ENCODE measurements around the gene PTPN23. TPM values are rescaled to one million over a fixed set of nuclear protein-coding genes. Genes with fewer than 3 reads are reported as not detected.

Gene PTPN23
- total and polyA plus RNA-seq, 2 of the 8 experiments (the other 6 are each of a cell fraction or from before 2014, with no cell fraction given): 2.9 to 46.7 TPM

DNA sequence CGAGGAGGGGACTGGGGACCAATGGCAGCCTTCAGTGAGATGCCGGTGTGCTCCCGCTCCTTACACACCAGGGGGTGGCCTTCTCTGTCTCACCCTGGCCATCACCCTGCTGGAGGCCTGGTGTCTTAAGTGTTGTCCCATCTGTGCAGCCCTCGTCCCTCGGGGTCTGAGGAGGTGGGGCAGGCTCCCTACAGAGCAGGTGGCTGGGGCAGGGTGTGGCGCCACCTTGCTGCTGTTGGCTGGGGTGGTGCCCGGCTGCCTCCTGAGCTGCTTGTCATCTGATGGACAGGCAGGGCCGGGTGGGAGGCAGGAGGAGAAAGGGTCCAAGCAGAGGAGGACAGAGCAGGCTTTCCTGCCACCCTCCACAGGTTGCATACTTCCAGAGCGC is 25.9 kb downstream of the PTPN23 start:
- Histone ChIP-seq H3K18ac (ENCODE audit: extremely low read depth, low read length) (no peak overlapping the region), H3K9me3 (ENCODE audit: insufficient read depth in 2 of 2, low read depth in 1 of 2, low read length in 1 of 2) (no peaks in the 10 kb centered on the region), H4K20me1 (replicated peaks in 1 of 2; ENCODE audit: control insufficient read depth in 1 of 2, insufficient read depth in 2 of 2, low read length in 2 of 2) (peaks cover 6 to 26% of the 10 kb centered on the region in 2 experiments), H3K27me3 (replicated peaks in 1 of 4; ENCODE audit: control insufficient read depth in 3 of 4, extremely low read depth in 1 of 4, insufficient read depth in 3 of 4, low read length in 3 of 4) (no peaks in the 10 kb centered on the region), H3K79me2 (ENCODE audit: control insufficient read depth in 1 of 2, insufficient read depth in 2 of 2, low read length in 2 of 2) (peaks cover 0 to under 1% of the 10 kb centered on the region in 2 experiments; a peak in 1 of 4 replicates), H3K36me3 (ENCODE audit: control insufficient read depth in 2 of 4, insufficient read depth in 4 of 4, low read length in 3 of 4) (peaks cover 4 to 30% (median 17%) of the 10 kb centered on the region in 4 experiments; a peak in 6 of 8 replicates), H4K91ac (replicated peaks; ENCODE audit: insufficient read length, low read length) (no peak overlapping the region), H2BK5ac (ENCODE audit: low read depth, low read length) (no peak overlapping the region), H2AK5ac (ENCODE audit: low read depth, low read length) (no peak overlapping the region), H3K4me3 (ENCODE audit: extremely low read depth in 1 of 4, insufficient read depth in 2 of 4, low read depth in 3 of 4, low read length in 4 of 4) (no peak overlapping the region), H2BK20ac (ENCODE audit: low read length) (no peak overlapping the region), H3K4ac (replicated peaks; ENCODE audit: insufficient read length, low read depth, low read length) (no peak overlapping the region), H3K23me2 (ENCODE audit: low read depth, low read length) (no peaks in the 10 kb centered on the region), H3K4me1 (replicated peaks in 1 of 4; ENCODE audit: control insufficient read depth in 3 of 4, insufficient read depth in 4 of 4, low read length in 3 of 4) (no peaks in the 10 kb centered on the region), H3K4me2 (ENCODE audit: insufficient read depth in 1 of 2, low read depth in 2 of 2, low read length in 2 of 2) (no peak overlapping the region), H2BK120ac (replicated peaks; ENCODE audit: low read depth, low read length) (no peak overlapping the region), H2BK12ac (ENCODE audit: low read depth, low read length) (no peak overlapping the region), H3K56ac (replicated peaks; ENCODE audit: insufficient read length, low read depth, low read length) (no peak overlapping the region), H3K23ac (ENCODE audit: insufficient read length) (no peak overlapping the region), H3K9ac (replicated peaks in 1 of 4; ENCODE audit: extremely low read depth in 1 of 4, low read depth in 3 of 4, low read length in 3 of 4) (no peak overlapping the region), H3K27ac (ENCODE audit: low read depth, low read length) (no peak overlapping the region), H4K8ac (ENCODE audit: extremely low read depth, insufficient read depth, low read length) (no peak overlapping the region), H4K5ac (ENCODE audit: insufficient read length, low read depth, low read length) (no peak overlapping the region), H2BK15ac (ENCODE audit: low read length) (no peak overlapping the region), H2AFZ (ENCODE audit: low read length) (no peak overlapping the region), H3K14ac (ENCODE audit: insufficient read length) (no peak overlapping the region), H3K79me1 (ENCODE audit: low read depth, low read length) (0 out of 2 replicates have a peak, but pooled peaks cover 2% of the 10 kb centered on the region)
- FAIRE-seq (no peak), DNase-seq (ENCODE audit: low read depth in 1 of 2, low spot score in 2 of 2) (no peak)
- ChIA-PET POLR2A (ENCODE audit: partially characterized antibody) (interaction anchor here (1.0 kb wide), 1 partner anchor 11 kb away, joined by 3 read pairs; no protein-coding TSS in a partner anchor), CTCF (ENCODE audit: partially characterized antibody) (interaction anchor here (0.6 to 6.5 kb wide), 9 partner anchors 9 to 199 kb away, joined by 3 to 55 read pairs (median 5); no protein-coding TSS in a partner anchor)
- TF ChIP-seq, protein P1, sequence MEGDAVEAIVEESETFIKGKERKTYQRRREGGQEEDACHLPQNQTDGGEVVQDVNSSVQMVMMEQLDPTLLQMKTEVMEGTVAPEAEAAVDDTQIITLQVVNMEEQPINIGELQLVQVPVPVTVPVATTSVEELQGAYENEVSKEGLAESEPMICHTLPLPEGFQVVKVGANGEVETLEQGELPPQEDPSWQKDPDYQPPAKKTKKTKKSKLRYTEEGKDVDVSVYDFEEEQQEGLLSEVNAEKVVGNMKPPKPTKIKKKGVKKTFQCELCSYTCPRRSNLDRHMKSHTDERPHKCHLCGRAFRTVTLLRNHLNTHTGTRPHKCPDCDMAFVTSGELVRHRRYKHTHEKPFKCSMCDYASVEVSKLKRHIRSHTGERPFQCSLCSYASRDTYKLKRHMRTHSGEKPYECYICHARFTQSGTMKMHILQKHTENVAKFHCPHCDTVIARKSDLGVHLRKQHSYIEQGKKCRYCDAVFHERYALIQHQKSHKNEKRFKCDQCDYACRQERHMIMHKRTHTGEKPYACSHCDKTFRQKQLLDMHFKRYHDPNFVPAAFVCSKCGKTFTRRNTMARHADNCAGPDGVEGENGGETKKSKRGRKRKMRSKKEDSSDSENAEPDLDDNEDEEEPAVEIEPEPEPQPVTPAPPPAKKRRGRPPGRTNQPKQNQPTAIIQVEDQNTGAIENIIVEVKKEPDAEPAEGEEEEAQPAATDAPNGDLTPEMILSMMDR (IDR thresholded peaks at IDR 0.05; ENCODE audit: control extremely low read depth in 1 of 3, insufficient read depth in 1 of 3, low read depth in 1 of 3, low read length in 3 of 3): peak in 2 of 3 experiments; percentile 41 to 59; a peak in 3 of 4 replicates
- TF ChIP-seq CREB1 (IDR thresholded peaks at IDR 0.05) (peak; percentile 15; the same call in 1 of the 2 replicates), RAD21 (IDR thresholded peaks at IDR 0.05 in 1 of 2, conservative IDR thresholded peaks at IDR 0.05 in 1 of 2; ENCODE audit: low read depth in 2 of 2, low read length in 2 of 2) (peak; percentile 34 to 50; a peak in 3 of 4 replicates), RFX5 (IDR thresholded peaks at IDR 0.05; ENCODE audit: borderline replicate concordance, low read depth, low read length) (no peak)
- 85% methylated on average over 9 of the region's 9 CpGs; no CpG with 5 or more reads in 1 of the 2 experiments for whole genome bisulfite sequencing, 2 experiments (ENCODE audit: extremely low coverage in 1 of 2, insufficient coverage in 1 of 2, insufficient read length in 1 of 2, insufficient replicate concordance in 2 of 2, low coverage in 1 of 2, low lambda C conversion rate in 2 of 2, missing lambda C conversion rate in 1 of 2)
